HG03520 (cell line): ENCODE results near the gene MFSD8.
"Not testable (repeated sequence)": the region's sequence is repeated elsewhere in the genome, so short reads cannot be mapped to it uniquely, and the experiment has no call there.

Experiments
- ATAC-seq: cut with Tn5 transposase; IDR thresholded peaks from one replicate; pipeline ENCODE4 v1.9.1; 2021; ENCODE audit warnings: mild to moderate bottlenecking, moderate library complexity; ENCODE audit not compliant: unreplicated experiment

Gene MFSD8

GRCh38 chr4:127936974-127937373 is 28.0 kb downstream of the MFSD8 start:
- ATAC-seq = no peak

- ATAC-seq = not testable (repeated sequence)
Measured at GRCh38 chr4:127931836-127932235, 33.1 kb downstream of the MFSD8 start.

- no peak for ATAC-seq
Measured at GRCh38 chr4:127930175-127930574, 34.8 kb downstream of the MFSD8 start.

GRCh38 chr4:127925720-127926119 is 39.3 kb downstream of the MFSD8 start:
- not testable (repeated sequence) for ATAC-seq

- no peak for ATAC-seq
Measured at GRCh38 chr4:127922226-127922625, 42.7 kb downstream of the MFSD8 start.

- no peak for ATAC-seq
Measured at GRCh38 chr4:127920521-127920920, 44.5 kb downstream of the MFSD8 start.

- ATAC-seq = no peak
Measured at GRCh38 chr4:127917151-127917550, 47.8 kb downstream of the MFSD8 start.

- no peak for ATAC-seq
Measured at GRCh38 chr4:127916512-127916911, 48.5 kb downstream of the MFSD8 start.

- no peak for ATAC-seq
Measured at GRCh38 chr4:127905029-127905428, 59.9 kb downstream of the MFSD8 start.

- ATAC-seq = not testable (repeated sequence)
Measured at GRCh38 chr4:127899682-127900081, 65.3 kb downstream of the MFSD8 start.

- ATAC-seq = no peak
Measured at GRCh38 chr4:127896528-127896927, 68.4 kb downstream of the MFSD8 start.

GRCh38 chr4:127896069-127896468 is 68.9 kb downstream of the MFSD8 start:
- ATAC-seq = no peak

- no peak for ATAC-seq
Measured at GRCh38 chr4:127889903-127890302, 75.1 kb downstream of the MFSD8 start.

GRCh38 chr4:127888559-127888958 is 76.4 kb downstream of the MFSD8 start:
- no peak for ATAC-seq

- ATAC-seq = peak; percentile 27
Measured at GRCh38 chr4:127881563-127881864, 83.5 kb downstream of the MFSD8 start.

- peak; percentile 93 for ATAC-seq
Measured at GRCh38 chr4:127880763-127881562, 84.0 kb downstream of the MFSD8 start, which contains the start of gene PLK4. Gene PLK4 (plus strand): TSS chr4:127880893. CDS start chr4:127881135, 242 bp downstream.

GRCh38 chr4:127875791-127876190 is 89.2 kb downstream of the MFSD8 start:
- ATAC-seq = no peak

GRCh38 chr4:127870688-127871087 is 94.3 kb downstream of the MFSD8 start:
- no peak for ATAC-seq

GRCh38 chr4:127870281-127870680 is 94.7 kb downstream of the MFSD8 start:
- ATAC-seq = no peak

- no peak for ATAC-seq
Measured at GRCh38 chr4:127868196-127868595, 96.8 kb downstream of the MFSD8 start.
